H54 (cell line): ENCODE data around the gene PRR13.
"Not testable (repeated sequence)": the region's sequence is repeated elsewhere in the genome, so short reads cannot be mapped to it uniquely, and the experiment has no call there.

Source experiments
- DNase-seq: peaks from one replicate; pipeline ENCODE4 v3.0.0; 2011; ENCODE audit warnings: low spot score, mixed read lengths; ENCODE audit not compliant: insufficient read length
- FAIRE-seq: peaks from 3 replicates; lab custom pipeline; 2011; peaks lifted over from hg19 to GRCh38; lab: Jason Lieb, UNC
- POLR2A ChIP-seq: IDR thresholded peaks from 2 replicates; pipeline ENCODE4 v1.6.1; 2011; ENCODE audit warnings: low read depth, mild to moderate bottlenecking, low read length

The PRR13 gene

GRCh38 chr12:53424626-53425514, 16.7 kb upstream of the PRR13 start:
- TF ChIP-seq POLR2A = no peak
- DNase-seq = no peak
- no peak for FAIRE-seq

GRCh38 chr12:53425515-53426150, 15.9 kb upstream of the PRR13 start:
- FAIRE-seq (no peak), DNase-seq (no peak)
- no peak for TF ChIP-seq POLR2A

GRCh38 chr12:53427905-53428594, 13.5 kb upstream of the PRR13 start:
- DNase-seq (peak; percentile 88), FAIRE-seq (peak; percentile 91)
- no peak for TF ChIP-seq POLR2A

- DNase-seq (no peak), FAIRE-seq (no peak)
- TF ChIP-seq POLR2A = no peak
Measured at GRCh38 chr12:53428741-53429140, 12.8 kb upstream of the PRR13 start.

- no peak for TF ChIP-seq POLR2A
- FAIRE-seq (no peak), DNase-seq (no peak)
Measured at GRCh38 chr12:53430116-53430515, 11.4 kb upstream of the PRR13 start.

- DNase-seq (no peak), FAIRE-seq (no peak)
Measured at GRCh38 chr12:53431187-53431586, 10.3 kb upstream of the PRR13 start.

GRCh38 chr12:53435326-53435725, 6.2 kb upstream of the PRR13 start:
- not testable (repeated sequence) for DNase-seq, FAIRE-seq

More at GRCh38 chr12:53431187-53431586, 10.3 kb upstream of the PRR13 start:
- no peak for TF ChIP-seq POLR2A

GRCh38 chr12:53439582-53439981, 2.0 kb upstream of the PRR13 start:
- not testable (repeated sequence) for FAIRE-seq

GRCh38 chr12:53443955-53444354, 2.4 kb downstream of the PRR13 start:
- no peak for FAIRE-seq
- no peak for TF ChIP-seq POLR2A
- DNase-seq = no peak

More at GRCh38 chr12:53439582-53439981, 2.0 kb upstream of the PRR13 start:
- DNase-seq = not testable (repeated sequence)

GRCh38 chr12:53444593-53445325, 3.2 kb downstream of the PRR13 start:
- not testable (repeated sequence) for DNase-seq, FAIRE-seq

- no peak for DNase-seq
- no peak for TF ChIP-seq POLR2A
- no peak for FAIRE-seq
Measured at GRCh38 chr12:53450936-53451335, 9.4 kb downstream of the PRR13 start.

- FAIRE-seq (peak; percentile 90), DNase-seq (peak; percentile 86)
- peak; percentile 73; the same call in 1 of the 2 replicates for TF ChIP-seq POLR2A
Measured at GRCh38 chr12:53451661-53452158, 10.2 kb downstream of the PRR13 start, which contains the start of gene PCBP2. Gene PCBP2, plus strand, starts transcription at chr12:53452102. Its CDS starts 2,699 bp downstream, at chr12:53454801.
